Activated CD8-positive, alpha-beta T cell treated with anti-CD3 and anti-CD28 coated beads, Interleukin-2, amount 10 ng/mL, durations not matched to agents 7 days and 5 days (primary cell): Measurements from ENCODE around the gene RBM18. TPM values are rescaled to one million over a fixed set of nuclear protein-coding genes. Genes with fewer than 3 reads are reported as not detected.

ENCODE experiments used
- ATAC-seq: fragments of 150-1000 bp; cut with Tn5 transposase; one replicate; pipeline ENCODE4 v1.10.0; 2021; ENCODE audit warnings: moderate library complexity
- CTCF ChIA-PET: fragments of 350-600 bp; sonication (Branson Sonifier 250); formaldehyde crosslinking; loops from one replicate; lab custom pipeline; 2021; ENCODE audit warnings: antibody characterized with exemption; lab: Charles Lee
- POLR2A ChIA-PET: fragments of 350-600 bp; sonication (Branson Sonifier 250); formaldehyde crosslinking; loops from one replicate; lab custom pipeline; 2021; ENCODE audit warnings: antibody characterized with exemption; lab: Charles Lee
- DNase-seq: peaks from one replicate; pipeline ENCODE4 v3.0.0-alpha.2; 2020
- H3K27ac Mint-ChIP-seq: one replicate; pipeline ENCODE4 v1.8.0; 2021; ENCODE audit warnings: mild to moderate bottlenecking, mixed read lengths
- H3K27me3 Mint-ChIP-seq: one replicate; pipeline ENCODE4 v1.8.0; 2021; ENCODE audit warnings: low read depth, mixed read lengths
- H3K36me3 Mint-ChIP-seq: one replicate; pipeline ENCODE4 v1.8.0; 2021; ENCODE audit warnings: low read depth, mixed read lengths
- H3K4me1 Mint-ChIP-seq: one replicate; pipeline ENCODE4 v1.8.0; 2021; ENCODE audit warnings: low read depth, mixed read lengths
- H3K4me3 Mint-ChIP-seq: one replicate; pipeline ENCODE4 v1.8.0; 2021; ENCODE audit warnings: mild to moderate bottlenecking, mixed read lengths
- H3K9me3 Mint-ChIP-seq: one replicate; pipeline ENCODE4 v1.8.0; 2022; ENCODE audit warnings: mixed read lengths; ENCODE audit not compliant: insufficient read depth
- total RNA-seq, 2 experiments: library from RNA; stranded (reverse); gene quantifications; one replicate each; pipeline ENCODE4 v1.2.3, GENCODE V29; 2021

Gene RBM18
- total RNA-seq, 2 experiments from 2014 or later: 22.9 to 23.9 TPM

- no peak overlapping the region for H3K27ac Mint-ChIP-seq
- peak overlapping the region; percentile 8 for H3K4me3 Mint-ChIP-seq
- no peaks in the 10 kb centered on the region for H3K9me3 Mint-ChIP-seq
- no peak for DNase-seq
- peaks cover 57% of the 10 kb centered on the region for H3K27me3 Mint-ChIP-seq
- ChIA-PET CTCF (interaction anchor here (1.5 kb wide), 1 partner anchor 138 kb away, joined by 3 read pairs; no protein-coding TSS in a partner anchor), POLR2A (no interaction called here)
- H3K36me3 Mint-ChIP-seq: no peaks in the 10 kb centered on the region
- H3K4me1 Mint-ChIP-seq: peaks cover 6% of the 10 kb centered on the region
- ATAC-seq: no peak
Observed at GRCh38 chr9:122212473-122213004, 52.1 kb downstream of the RBM18 start.

- Mint-ChIP-seq H3K27ac (no peak overlapping the region), H3K27me3 (peaks cover 35% of the 10 kb centered on the region), H3K4me1 (peaks cover 6% of the 10 kb centered on the region), H3K36me3 (no peaks in the 10 kb centered on the region), H3K4me3 (no peak overlapping the region), H3K9me3 (no peaks in the 10 kb centered on the region)
- ATAC-seq: no peak
- ChIA-PET POLR2A (no interaction called here), CTCF (interaction anchor here (1.0 kb wide), 1 partner anchor 84 kb away, joined by 3 read pairs; no protein-coding TSS in a partner anchor)
- no peak for DNase-seq
Observed at GRCh38 chr9:122209451-122209850, 55.2 kb downstream of the RBM18 start.

GRCh38 chr9:122207096-122207495, 57.5 kb downstream of the RBM18 start:
- no peak for DNase-seq
- no peaks in the 10 kb centered on the region for H3K9me3 Mint-ChIP-seq
- no peaks in the 10 kb centered on the region for H3K4me1 Mint-ChIP-seq
- no peak for ATAC-seq
- no peaks in the 10 kb centered on the region for H3K36me3 Mint-ChIP-seq
- H3K27ac Mint-ChIP-seq: no peak overlapping the region
- no peak overlapping the region for H3K4me3 Mint-ChIP-seq
- POLR2A ChIA-PET: no interaction called here
- CTCF ChIA-PET: no interaction called here
- H3K27me3 Mint-ChIP-seq: peaks cover 17% of the 10 kb centered on the region

- Mint-ChIP-seq H3K4me3 (no peak overlapping the region), H3K27ac (no peak overlapping the region), H3K9me3 (no peaks in the 10 kb centered on the region), H3K27me3 (peaks cover 10% of the 10 kb centered on the region), H3K4me1 (no peaks in the 10 kb centered on the region), H3K36me3 (no peaks in the 10 kb centered on the region)
- POLR2A ChIA-PET: no interaction called here
- DNase-seq (no peak), ATAC-seq (no peak)
- CTCF ChIA-PET: no interaction called here
Observed at GRCh38 chr9:122206118-122207046, 58.3 kb downstream of the RBM18 start.

GRCh38 chr9:122205176-122205575, 59.5 kb downstream of the RBM18 start:
- ChIA-PET POLR2A (no interaction called here), CTCF (no interaction called here)
- DNase-seq (no peak), ATAC-seq (no peak)
- Mint-ChIP-seq H3K4me1 (no peaks in the 10 kb centered on the region), H3K27ac (no peak overlapping the region), H3K4me3 (no peak overlapping the region), H3K36me3 (no peaks in the 10 kb centered on the region), H3K27me3 (peaks cover under 1% of the 10 kb centered on the region), H3K9me3 (no peaks in the 10 kb centered on the region)

- Mint-ChIP-seq H3K27ac (no peak overlapping the region), H3K4me1 (no peaks in the 10 kb centered on the region), H3K4me3 (no peak overlapping the region), H3K36me3 (no peaks in the 10 kb centered on the region), H3K27me3 (no peaks in the 10 kb centered on the region), H3K9me3 (no peaks in the 10 kb centered on the region)
- DNase-seq: no peak
- POLR2A ChIA-PET: no interaction called here
- CTCF ChIA-PET: no interaction called here
- ATAC-seq: no peak
Observed at GRCh38 chr9:122204491-122204890, 60.1 kb downstream of the RBM18 start.

- ChIA-PET POLR2A (no interaction called here), CTCF (no interaction called here)
- ATAC-seq: no peak
- no peaks in the 10 kb centered on the region for H3K27me3 Mint-ChIP-seq
- no peaks in the 10 kb centered on the region for H3K36me3 Mint-ChIP-seq
- DNase-seq: no peak
- no peak overlapping the region for H3K4me3 Mint-ChIP-seq
- no peaks in the 10 kb centered on the region for H3K9me3 Mint-ChIP-seq
- no peaks in the 10 kb centered on the region for H3K4me1 Mint-ChIP-seq
- no peak overlapping the region for H3K27ac Mint-ChIP-seq
Observed at GRCh38 chr9:122204055-122204454, 60.6 kb downstream of the RBM18 start.

- H3K27ac Mint-ChIP-seq: no peak overlapping the region
- ChIA-PET CTCF (no interaction called here), POLR2A (no interaction called here)
- no peaks in the 10 kb centered on the region for H3K9me3 Mint-ChIP-seq
- no peak for DNase-seq
- no peak for ATAC-seq
- H3K4me3 Mint-ChIP-seq: no peak overlapping the region
- no peaks in the 10 kb centered on the region for H3K36me3 Mint-ChIP-seq
- H3K27me3 Mint-ChIP-seq: peaks cover 3% of the 10 kb centered on the region
- no peaks in the 10 kb centered on the region for H3K4me1 Mint-ChIP-seq
Observed at GRCh38 chr9:122202111-122202510, 62.5 kb downstream of the RBM18 start.

- H3K27me3 Mint-ChIP-seq: peaks cover 3% of the 10 kb centered on the region
- POLR2A ChIA-PET: no interaction called here
- CTCF ChIA-PET: no interaction called here
- H3K36me3 Mint-ChIP-seq: no peaks in the 10 kb centered on the region
- no peak overlapping the region for H3K27ac Mint-ChIP-seq
- H3K9me3 Mint-ChIP-seq: no peaks in the 10 kb centered on the region
- DNase-seq: no peak
- H3K4me1 Mint-ChIP-seq: no peaks in the 10 kb centered on the region
- no peak overlapping the region for H3K4me3 Mint-ChIP-seq
- ATAC-seq: no peak
Observed at GRCh38 chr9:122201641-122202040, 63.0 kb downstream of the RBM18 start.

- Mint-ChIP-seq H3K4me3 (no peak overlapping the region), H3K36me3 (no peaks in the 10 kb centered on the region), H3K9me3 (no peaks in the 10 kb centered on the region), H3K27me3 (peaks cover 3% of the 10 kb centered on the region), H3K4me1 (no peaks in the 10 kb centered on the region), H3K27ac (no peak overlapping the region)
- ChIA-PET CTCF (no interaction called here), POLR2A (interaction anchor here (0.8 kb wide), 1 partner anchor 10 kb away, joined by 5 read pairs; no protein-coding TSS in a partner anchor)
- ATAC-seq: no peak
- DNase-seq: no peak
Observed at GRCh38 chr9:122200960-122201595, 63.6 kb downstream of the RBM18 start.

GRCh38 chr9:122197882-122198281, 66.8 kb downstream of the RBM18 start:
- ChIA-PET CTCF (no interaction called here), POLR2A (no interaction called here)
- Mint-ChIP-seq H3K27me3 (peaks cover 11% of the 10 kb centered on the region), H3K36me3 (no peaks in the 10 kb centered on the region), H3K9me3 (no peaks in the 10 kb centered on the region), H3K27ac (no peak overlapping the region), H3K4me1 (no peaks in the 10 kb centered on the region), H3K4me3 (no peak overlapping the region)
- no peak for DNase-seq
- ATAC-seq: no peak

GRCh38 chr9:122197426-122197825, 67.2 kb downstream of the RBM18 start:
- Mint-ChIP-seq H3K27ac (no peak overlapping the region), H3K36me3 (no peaks in the 10 kb centered on the region), H3K27me3 (peaks cover 11% of the 10 kb centered on the region), H3K4me3 (no peak overlapping the region), H3K4me1 (no peaks in the 10 kb centered on the region), H3K9me3 (no peaks in the 10 kb centered on the region)
- no peak for ATAC-seq
- CTCF ChIA-PET: no interaction called here
- POLR2A ChIA-PET: no interaction called here
- no peak for DNase-seq
